H1 (cell line): ENCODE data around the gene TXNIP. TPM values are rescaled to one million over a fixed set of nuclear protein-coding genes. Genes with fewer than 3 reads are reported as not detected.

Experiments
- CTCF ChIA-PET: fragments of 300-600 bp; sonication (Branson Sonifier 250); formaldehyde crosslinking; loops from one replicate; lab custom pipeline; 2021; ENCODE audit not compliant: partially characterized antibody; lab: Charles Lee
- POLR2A ChIA-PET: fragments of 300-600 bp; sonication (Branson Sonifier 250); formaldehyde crosslinking; loops from one replicate; lab custom pipeline; 2021; ENCODE audit warnings: inconsistent platforms; ENCODE audit not compliant: partially characterized antibody; lab: Charles Lee
- DNase-seq, 2 experiments: peaks; one replicate each; pipeline versions ENCODE4 v3.0.0 to v3.0.0-alpha.2; 2010 to 2022; ENCODE audit warnings: low spot score in 2 of 2, low read depth in 1 of 2, mixed read lengths in 1 of 2
- FAIRE-seq: peaks from 2 replicates; lab custom pipeline; 2011; peaks lifted over from hg19 to GRCh38; lab: Jason Lieb, UNC
- H2AFZ ChIP-seq: 2 replicates; pipeline ENCODE4 v1.8.1; 2012; ENCODE audit warnings: low read length, inconsistent platforms
- H2AK5ac ChIP-seq: 2 replicates; pipeline ENCODE4 v1.6.1; 2013; ENCODE audit warnings: low read depth, low read length
- H2BK120ac ChIP-seq: replicated peaks from 2 replicates; pipeline ENCODE3; 2013; ENCODE audit warnings: low read depth, low read length, inconsistent platforms
- H2BK12ac ChIP-seq: 2 replicates; pipeline ENCODE4 v1.6.1; 2013; ENCODE audit warnings: low read depth, low read length
- H2BK15ac ChIP-seq: 2 replicates; pipeline ENCODE4 v1.6.1; 2013; ENCODE audit warnings: low read length
- H2BK20ac ChIP-seq: 2 replicates; pipeline ENCODE4 v1.6.1; 2013; ENCODE audit warnings: low read length
- H2BK5ac ChIP-seq: 2 replicates; pipeline ENCODE4 v1.6.1; 2013; ENCODE audit warnings: low read depth, low read length
- H3K14ac ChIP-seq: 2 replicates; pipeline ENCODE4 v1.6.1; 2013; ENCODE audit warnings: inconsistent platforms; ENCODE audit not compliant: insufficient read length
- H3K18ac ChIP-seq: 2 replicates; pipeline ENCODE4 v1.6.1; 2013; ENCODE audit warnings: low read length; ENCODE audit errors: extremely low read depth
- H3K23ac ChIP-seq: 2 replicates; pipeline ENCODE4 v1.6.1; 2013; ENCODE audit warnings: inconsistent platforms; ENCODE audit not compliant: insufficient read length
- H3K23me2 ChIP-seq: 2 replicates; pipeline ENCODE4 v1.6.1; 2013; ENCODE audit warnings: low read depth, low read length
- H3K27ac ChIP-seq: 2 replicates; pipeline ENCODE4 v1.6.1; 2011; ENCODE audit warnings: low read depth, low read length, inconsistent platforms
- H3K27me3 ChIP-seq, 4 experiments: replicated peaks in 1 of 4; 1 replicate in 1 of 4; 2 replicates in 3 of 4; pipeline versions ENCODE4 v1.6.1 to v1.8.1; 2011 to 2013; ENCODE audit warnings: low read length in 3 of 4, mild to moderate bottlenecking in 3 of 4, inconsistent platforms in 2 of 4, mixed read lengths in 2 of 4, moderate library complexity in 1 of 4; ENCODE audit not compliant: control insufficient read depth in 3 of 4, insufficient read depth in 3 of 4; ENCODE audit errors: extremely low read depth in 1 of 4
- H3K36me3 ChIP-seq, 4 experiments: 2 replicates each; pipeline versions ENCODE4 v1.6.1 to v1.8.1; 2011 to 2013; ENCODE audit warnings: mild to moderate bottlenecking in 4 of 4, low read length in 3 of 4, moderate library complexity in 2 of 4, control low read depth in 1 of 4, inconsistent platforms in 1 of 4; ENCODE audit not compliant: insufficient read depth in 4 of 4, control insufficient read depth in 2 of 4
- H3K4ac ChIP-seq: replicated peaks from 2 replicates; pipeline ENCODE3; 2013; ENCODE audit warnings: low read length, low read depth, mixed read lengths, inconsistent platforms; ENCODE audit not compliant: insufficient read length
- H3K4me1 ChIP-seq, 4 experiments: replicated peaks in 1 of 4; 1 replicate in 1 of 4; 2 replicates in 3 of 4; pipeline versions ENCODE4 v1.6.1 to v1.8.1; 2011 to 2013; ENCODE audit warnings: low read length in 3 of 4, inconsistent platforms in 2 of 4, mixed read lengths in 1 of 4; ENCODE audit not compliant: insufficient read depth in 4 of 4, control insufficient read depth in 3 of 4
- H3K4me2 ChIP-seq, 2 experiments: 2 replicates each; pipeline versions ENCODE4 v1.6.1 to v1.8.1; 2011 to 2013; ENCODE audit warnings: low read depth in 2 of 2, low read length in 2 of 2, control low read depth in 1 of 2, inconsistent platforms in 1 of 2, mild to moderate bottlenecking in 1 of 2; ENCODE audit not compliant: insufficient read depth in 1 of 2
- H3K4me3 ChIP-seq, 4 experiments: fragments of 200-600, 300-600 bp in 1 of 4; sonication (generic), shearing (Covaris generic), sonication (Bioruptor Twin) in 1 of 4; 2 replicates each; pipeline versions ENCODE4 v1.5.1 to v1.8.1; 2011 to 2016; ENCODE audit warnings: low read length in 4 of 4, low read depth in 3 of 4, control low read depth in 2 of 4, inconsistent platforms in 2 of 4, mild to moderate bottlenecking in 2 of 4, mixed read lengths in 1 of 4, moderate library complexity in 1 of 4; ENCODE audit not compliant: insufficient read depth in 2 of 4; ENCODE audit errors: extremely low read depth in 1 of 4
- H3K56ac ChIP-seq: replicated peaks from 2 replicates; pipeline ENCODE3; 2013; ENCODE audit warnings: low read depth, mild to moderate bottlenecking, mixed read lengths, low read length, inconsistent platforms; ENCODE audit not compliant: insufficient read length
- H3K79me1 ChIP-seq: 2 replicates; pipeline ENCODE4 v1.6.1; 2013; ENCODE audit warnings: low read depth, low read length, control low read depth
- H3K79me2 ChIP-seq, 2 experiments: 2 replicates each; pipeline versions ENCODE4 v1.6.1 to v1.8.1; 2012 to 2013; ENCODE audit warnings: low read length in 2 of 2, mild to moderate bottlenecking in 2 of 2, inconsistent platforms in 1 of 2; ENCODE audit not compliant: insufficient read depth in 2 of 2, control insufficient read depth in 1 of 2
- H3K9ac ChIP-seq, 4 experiments: replicated peaks in 1 of 4; 1 replicate in 1 of 4; 2 replicates in 3 of 4; pipeline versions ENCODE4 v1.6.1 to v1.8.1; 2011 to 2013; ENCODE audit warnings: low read depth in 3 of 4, low read length in 3 of 4, control low read depth in 2 of 4, mild to moderate bottlenecking in 2 of 4, moderate library complexity in 2 of 4, inconsistent platforms in 1 of 4; ENCODE audit errors: extremely low read depth in 1 of 4
- H3K9me3 ChIP-seq, 2 experiments: 2 replicates each; pipeline versions ENCODE4 v1.6.1 to v1.8.1; 2012 to 2013; ENCODE audit warnings: mild to moderate bottlenecking in 2 of 2, moderate library complexity in 2 of 2, control low read depth in 1 of 2, inconsistent platforms in 1 of 2, low read depth in 1 of 2, low read length in 1 of 2, mixed read lengths in 1 of 2; ENCODE audit not compliant: insufficient read depth in 2 of 2
- H4K20me1 ChIP-seq, 2 experiments: replicated peaks in 1 of 2; 2 replicates each; pipeline versions ENCODE3 to v1.8.1; 2011 to 2013; ENCODE audit warnings: inconsistent platforms in 2 of 2, low read length in 2 of 2, mild to moderate bottlenecking in 1 of 2; ENCODE audit not compliant: insufficient read depth in 2 of 2, control insufficient read depth in 1 of 2
- H4K5ac ChIP-seq: 2 replicates; pipeline ENCODE4 v1.6.1; 2013; ENCODE audit warnings: low read length, low read depth, mixed read lengths, inconsistent platforms; ENCODE audit not compliant: insufficient read length
- H4K8ac ChIP-seq: 2 replicates; pipeline ENCODE4 v1.8.0; 2013; ENCODE audit warnings: mild to moderate bottlenecking, moderate library complexity, low read length, inconsistent platforms; ENCODE audit not compliant: insufficient read depth; ENCODE audit errors: extremely low read depth
- H4K91ac ChIP-seq: replicated peaks from 2 replicates; pipeline ENCODE3; 2013; ENCODE audit warnings: low read length, mixed read lengths, inconsistent platforms; ENCODE audit not compliant: insufficient read length
- BRCA1 ChIP-seq: IDR thresholded peaks from 2 replicates; pipeline ENCODE4 v1.6.1; 2012; ENCODE audit warnings: low read depth, low read length, improper control_type of control experiment
- CHD2 ChIP-seq: IDR thresholded peaks from 2 replicates; pipeline ENCODE4 v1.6.1; 2012; ENCODE audit warnings: low read length, improper control_type of control experiment
- CTBP2 ChIP-seq: IDR thresholded peaks from 2 replicates; pipeline ENCODE4 v1.7.0; 2011; ENCODE audit warnings: borderline replicate concordance, mild to moderate bottlenecking, moderate library complexity, mixed read lengths, low read length; ENCODE audit not compliant: insufficient read depth, insufficient read length
- JUND ChIP-seq: IDR thresholded peaks from 2 replicates; pipeline ENCODE4 v1.6.1; 2011; ENCODE audit warnings: mild to moderate bottlenecking, improper control_type of control experiment, low read length
- NANOG ChIP-seq: IDR thresholded peaks from 2 replicates; pipeline ENCODE4 v1.6.1; 2011; ENCODE audit warnings: low read length, low read depth, mild to moderate bottlenecking, inconsistent platforms; ENCODE audit not compliant: insufficient read depth, poor library complexity, severe bottlenecking
- RAD21 ChIP-seq, 2 experiments: IDR thresholded peaks in 1 of 2; conservative IDR thresholded peaks in 1 of 2; 2 replicates each; pipeline ENCODE4 v1.6.1; 2011; ENCODE audit warnings: low read depth in 2 of 2, low read length in 2 of 2, improper control_type of control experiment in 1 of 2, inconsistent platforms in 1 of 2, mild to moderate bottlenecking in 1 of 2, moderate library complexity in 1 of 2
- RNF2 ChIP-seq: fragments of 200-900, 300-1000 bp; sonication (generic); IDR thresholded peaks from 2 replicates; pipeline ENCODE4 v1.7.1; 2016; ENCODE audit warnings: borderline replicate concordance, low read depth, mild to moderate bottlenecking, antibody characterized with exemption, low read length; ENCODE audit not compliant: poor library complexity, severe bottlenecking; ENCODE audit errors: missing control alignments
- SAP30 ChIP-seq: fragments of 300-600 bp; sonication (generic); IDR thresholded peaks from 2 replicates; pipeline ENCODE4 v1.7.1; 2012; ENCODE audit warnings: low read length, moderate library complexity, mild to moderate bottlenecking, inconsistent platforms; ENCODE audit not compliant: insufficient read depth, insufficient replicate concordance
- SP4 ChIP-seq: IDR thresholded peaks from 2 replicates; pipeline ENCODE4 v1.6.1; 2012; ENCODE audit warnings: low read length, inconsistent platforms
- SRF ChIP-seq: IDR thresholded peaks from 2 replicates; pipeline ENCODE4 v1.6.1; 2011; ENCODE audit warnings: mild to moderate bottlenecking, low read depth, low read length, moderate library complexity
- TAF1 ChIP-seq: IDR thresholded peaks from 2 replicates; pipeline ENCODE4 v1.6.1; 2011; ENCODE audit warnings: mild to moderate bottlenecking, low read depth, low read length
- TBP ChIP-seq: IDR thresholded peaks from 2 replicates; pipeline ENCODE4 v1.6.1; 2011; ENCODE audit warnings: low read depth, low read length, improper control_type of control experiment
- WGBS, 2 experiments: shearing (Covaris generic) in 1 of 2; methylation state at CpG; one replicate each; pipeline versions ENCODE4 v1.1.6 to v1.1.7; 2013 to 2015; ENCODE audit warnings: low lambda C conversion rate in 2 of 2, mixed read lengths in 2 of 2, inconsistent platforms in 1 of 2, low coverage in 1 of 2, missing lambda C conversion rate in 1 of 2; ENCODE audit not compliant: insufficient replicate concordance in 2 of 2, insufficient coverage in 1 of 2, insufficient read length in 1 of 2; ENCODE audit errors: extremely low coverage in 1 of 2, missing lambda C conversion rate in 1 of 2; 5-methylcytosine and 5-hydroxymethylcytosine counted together
- polyA plus RNA-seq, 7 experiments: library from polyadenylated mRNA; depleted of rRNA in 3 of 7; stranded (reverse) in 5 of 7; unstranded in 2 of 7; fragments of >200 nt in 5 of 7; fragments of 200-250 nt in 2 of 7; gene quantifications; 1 replicate in 5 of 7; 2 replicates in 1 of 7; 4 replicates in 1 of 7; pipeline versions ENCODE4 v1.2.1 to v1.2.3, GENCODE V29; 2011 to 2013; ENCODE audit warnings: missing spikeins in 2 of 7, mixed read lengths in 2 of 7
- total RNA-seq: library from RNA; stranded (reverse); fragmentation: NEBNext Ultra II Directional; extraction: Animal tissue kit (Norgen Biotek cat#: 25700); gene quantifications from 2 replicates; pipeline ENCODE4 v1.2.1, GENCODE V29; 2021

The TXNIP gene
- total and polyA plus RNA-seq, 2 of the 8 experiments (the other 6 are each of a cell fraction or from before 2014, with no cell fraction given) = 12.3 to 56.8 TPM

- no peak overlapping the region for H3K23ac ChIP-seq
- no peaks in the 10 kb centered on the region for H3K27me3 ChIP-seq
- no peak overlapping the region for H2AFZ ChIP-seq
- no peak overlapping the region for H3K56ac ChIP-seq
- H3K14ac ChIP-seq = no peak overlapping the region
- H2BK15ac ChIP-seq = no peak overlapping the region
- H3K36me3 ChIP-seq = peaks cover 9 to 18% (median 13%) of the 10 kb centered on the region in 4 experiments; a peak in 7 of 8 replicates
- no peaks in the 10 kb centered on the region for H4K20me1 ChIP-seq
- H3K4me1 ChIP-seq = peaks cover 0 to 6% (median 3%) of the 10 kb centered on the region in 4 experiments; a peak in 6 of 7 replicates
- no peak overlapping the region for H2AK5ac ChIP-seq
- H3K9me3 ChIP-seq = no peaks in the 10 kb centered on the region
- H2BK120ac ChIP-seq = no peak overlapping the region
- no peak overlapping the region for H2BK5ac ChIP-seq
- H3K4me2 ChIP-seq = no peak overlapping the region
- no peak overlapping the region for H2BK12ac ChIP-seq
- no peak for FAIRE-seq
- H3K18ac ChIP-seq = no peak overlapping the region
- CTCF ChIA-PET = interaction anchor here (0.9 to 12.6 kb wide), 4 partner anchors 10 to 98 kb away, joined by 3 to 93 read pairs (median 4); partner anchors contain the start of gene ITGA10
- peaks cover 0 to 2% of the 10 kb centered on the region in 2 experiments; a peak in 1 of 4 replicates for H3K79me2 ChIP-seq
- H3K79me1 ChIP-seq = no peaks in the 10 kb centered on the region
- H4K8ac ChIP-seq = no peak overlapping the region
- H4K91ac ChIP-seq = no peak overlapping the region
- H4K5ac ChIP-seq = no peak overlapping the region
- no peak overlapping the region for H2BK20ac ChIP-seq
- H3K23me2 ChIP-seq = no peaks in the 10 kb centered on the region
- no peak overlapping the region for H3K4ac ChIP-seq
- DNase-seq = no peak
- H3K27ac ChIP-seq = no peak overlapping the region
- H3K4me3 ChIP-seq = no peak overlapping the region
- no peak overlapping the region for H3K9ac ChIP-seq
- POLR2A ChIA-PET = interaction anchor here (1.1 to 13.7 kb wide), 5 partner anchors 4 to 63 kb away, joined by 3 to 218 read pairs (median 10); partner anchors contain the start of gene TXNIP
- 90% methylated on average over 5 of the region's 5 CpGs; no CpG with 5 or more reads in 1 of the 2 experiments for whole genome bisulfite sequencing, 2 experiments
- no peak for TF ChIP-seq BRCA1
- no peak for TF ChIP-seq SP4
- TF ChIP-seq RNF2 = no peak
- TF ChIP-seq SRF = no peak
- no peak for TF ChIP-seq TBP
- TF ChIP-seq RAD21 (IDR thresholded peaks at IDR 0.05 in 1 of 2, conservative IDR thresholded peaks at IDR 0.05 in 1 of 2; ENCODE audit: low read depth in 2 of 2, low read length in 2 of 2) = no peak
- TF ChIP-seq JUND = no peak
- no peak for TF ChIP-seq TAF1
- no peak for TF ChIP-seq CTBP2
- TF ChIP-seq SAP30 = no peak
- TF ChIP-seq CHD2 = no peak
- no peak for TF ChIP-seq NANOG
Measured at GRCh38 chr1:145988773-145989172, 7.6 kb downstream of the TXNIP start.
